Mesenchymal stem cell (in vitro differentiated cells and primary cell): ENCODE results near the gene SYPL1.

Experiments used
- DNase-seq: peaks from one replicate; pipeline ENCODE4 v3.0.0-alpha.2; 2013
- H2AFZ ChIP-seq: one replicate; pipeline ENCODE4 v1.6.1; 2013; ENCODE audit warnings: low read depth, mild to moderate bottlenecking, control low read depth, inconsistent platforms, low read length, moderate library complexity
- H2AK5ac ChIP-seq: 2 replicates; pipeline ENCODE4 v1.6.1; 2013; ENCODE audit warnings: low read length, moderate library complexity, mild to moderate bottlenecking, inconsistent platforms; ENCODE audit not compliant: severe bottlenecking
- H2BK120ac ChIP-seq: one replicate; pipeline ENCODE4 v1.6.1; 2013; ENCODE audit warnings: low read depth, mild to moderate bottlenecking, inconsistent platforms, low read length, moderate library complexity
- H2BK12ac ChIP-seq, 2 experiments: one replicate each; pipeline ENCODE4 v1.6.1; 2013; ENCODE audit warnings: inconsistent platforms in 2 of 2, low read length in 2 of 2, mild to moderate bottlenecking in 2 of 2, moderate library complexity in 2 of 2, control low read depth in 1 of 2
- H2BK15ac ChIP-seq: one replicate; pipeline ENCODE4 v1.6.1; 2013; ENCODE audit warnings: mild to moderate bottlenecking, low read depth, inconsistent platforms; ENCODE audit not compliant: poor library complexity, severe bottlenecking
- H2BK5ac ChIP-seq: 2 replicates; pipeline ENCODE4 v1.6.1; 2013; ENCODE audit warnings: low read depth, mild to moderate bottlenecking, low read length, control low read depth, inconsistent platforms; ENCODE audit not compliant: poor library complexity, severe bottlenecking
- H3K14ac ChIP-seq, 2 experiments: one replicate each; pipeline ENCODE4 v1.6.1; 2013; ENCODE audit warnings: inconsistent platforms in 2 of 2, low read length in 2 of 2, control low read depth in 1 of 2, mild to moderate bottlenecking in 1 of 2, moderate library complexity in 1 of 2
- H3K18ac ChIP-seq, 2 experiments: one replicate each; pipeline ENCODE4 v1.6.1; 2013; ENCODE audit warnings: inconsistent platforms in 2 of 2, low read length in 2 of 2, control low read depth in 1 of 2, low read depth in 1 of 2, mild to moderate bottlenecking in 1 of 2
- H3K23ac ChIP-seq, 2 experiments: one replicate each; pipeline ENCODE4 v1.6.1; 2013; ENCODE audit warnings: inconsistent platforms in 2 of 2, low read length in 2 of 2, mild to moderate bottlenecking in 2 of 2, moderate library complexity in 2 of 2, control low read depth in 1 of 2
- H3K27ac ChIP-seq: 2 replicates; pipeline ENCODE4 v1.5.1; 2013; ENCODE audit warnings: mild to moderate bottlenecking, moderate library complexity, low read length, control low read depth, inconsistent platforms; ENCODE audit not compliant: poor library complexity, severe bottlenecking
- H3K27me3 ChIP-seq, 2 experiments: 2 replicates each; pipeline versions ENCODE4 v1.6.1 to v1.7.0; 2013; ENCODE audit warnings: low read length in 2 of 2, mild to moderate bottlenecking in 2 of 2, moderate library complexity in 2 of 2, control low read depth in 1 of 2, inconsistent platforms in 1 of 2; ENCODE audit not compliant: control insufficient read depth in 1 of 2, insufficient read depth in 1 of 2
- H3K36me3 ChIP-seq, 2 experiments: 2 replicates each; pipeline versions ENCODE4 v1.6.1 to v1.7.0; 2013; ENCODE audit warnings: low read length in 2 of 2, control low read depth in 1 of 2, inconsistent platforms in 1 of 2, low read depth in 1 of 2, mild to moderate bottlenecking in 1 of 2; ENCODE audit not compliant: insufficient read depth in 2 of 2, control insufficient read depth in 1 of 2
- H3K4ac ChIP-seq, 2 experiments: one replicate each; pipeline ENCODE4 v1.6.1; 2013; ENCODE audit warnings: inconsistent platforms in 2 of 2, low read length in 2 of 2, mild to moderate bottlenecking in 2 of 2, moderate library complexity in 2 of 2, control low read depth in 1 of 2, low read depth in 1 of 2
- H3K4me1 ChIP-seq: 2 replicates; pipeline ENCODE4 v1.6.1; 2013; ENCODE audit warnings: low read depth, low read length, control low read depth; ENCODE audit not compliant: control insufficient read depth, insufficient read depth
- H3K4me2 ChIP-seq: 2 replicates; pipeline ENCODE4 v1.6.1; 2013; ENCODE audit warnings: low read length, mild to moderate bottlenecking, inconsistent platforms; ENCODE audit not compliant: poor library complexity, severe bottlenecking
- H3K4me3 ChIP-seq, 2 experiments: 2 replicates each; pipeline versions ENCODE4 v1.5.1 to v1.7.0; 2013; ENCODE audit warnings: low read length in 2 of 2, mild to moderate bottlenecking in 2 of 2, control low read depth in 1 of 2, low read depth in 1 of 2; ENCODE audit not compliant: insufficient read depth in 1 of 2
- H3K79me1 ChIP-seq: replicated peaks from 2 replicates; pipeline ENCODE4 v1.6.1; 2013; ENCODE audit warnings: mild to moderate bottlenecking, control low read depth, low read length, inconsistent platforms; ENCODE audit not compliant: poor library complexity, severe bottlenecking
- H3K9ac ChIP-seq: 2 replicates; pipeline ENCODE4 v1.7.0; 2013; ENCODE audit warnings: mild to moderate bottlenecking, low read length, moderate library complexity
- H3K9me3 ChIP-seq: 2 replicates; pipeline ENCODE4 v1.7.0; 2013; ENCODE audit warnings: mild to moderate bottlenecking, low read length; ENCODE audit not compliant: control insufficient read depth
- H4K8ac ChIP-seq: one replicate; pipeline ENCODE4 v1.6.1; 2013; ENCODE audit warnings: inconsistent platforms, mild to moderate bottlenecking, low read length, moderate library complexity
- H4K91ac ChIP-seq: one replicate; pipeline ENCODE4 v1.6.1; 2013; ENCODE audit warnings: mild to moderate bottlenecking, low read length, inconsistent platforms
- WGBS: methylation state at CpG from one replicate; pipeline ENCODE4 v1.1.7; 2013; ENCODE audit warnings: mixed read lengths; 5-methylcytosine and 5-hydroxymethylcytosine counted together

Gene SYPL1

GRCh38 chr7:106083717-106084116 lies 28.4 kb downstream of the SYPL1 start:
- Histone ChIP-seq H2AFZ (no peak overlapping the region), H4K91ac (no peak overlapping the region), H3K14ac (no peak overlapping the region), H2BK120ac (no peak overlapping the region), H3K9me3 (no peaks in the 10 kb centered on the region), H3K36me3 (peaks cover 5 to 17% of the 10 kb centered on the region in 2 experiments), H3K79me1 (no peaks in the 10 kb centered on the region), H2BK15ac (no peak overlapping the region), H2BK12ac (no peak overlapping the region), H3K4me2 (no peak overlapping the region), H3K4ac (no peak overlapping the region), H3K4me1 (no peaks in the 10 kb centered on the region), H3K27ac (no peak overlapping the region), H2AK5ac (no peak overlapping the region), H3K23ac (no peak overlapping the region), H3K27me3 (no peaks in the 10 kb centered on the region), H4K8ac (no peak overlapping the region), H2BK5ac (no peak overlapping the region), H3K18ac (no peak overlapping the region), H3K9ac (no peak overlapping the region), H3K4me3 (no peak overlapping the region)
- 99% methylated on average over 3 of the region's 3 CpGs for WGBS
- no peak for DNase-seq

- Histone ChIP-seq H2BK12ac (no peak overlapping the region), H3K9ac (no peak overlapping the region), H3K23ac (no peak overlapping the region), H3K4me2 (no peak overlapping the region), H3K4me3 (no peak overlapping the region), H3K14ac (no peak overlapping the region), H3K79me1 (no peaks in the 10 kb centered on the region), H2BK120ac (no peak overlapping the region), H3K4ac (no peak overlapping the region), H2BK15ac (no peak overlapping the region), H3K9me3 (no peaks in the 10 kb centered on the region), H3K27ac (no peak overlapping the region), H2AK5ac (no peak overlapping the region), H3K36me3 (peaks cover 0 to 9% of the 10 kb centered on the region in 2 experiments), H3K18ac (no peak overlapping the region), H4K91ac (no peak overlapping the region), H4K8ac (no peak overlapping the region), H3K4me1 (no peaks in the 10 kb centered on the region), H2AFZ (no peak overlapping the region), H3K27me3 (no peaks in the 10 kb centered on the region), H2BK5ac (no peak overlapping the region)
- 94% methylated on average over 16 of the region's 18 CpGs for WGBS
- DNase-seq = no peak
Observed at GRCh38 chr7:106082087-106082854, 29.8 kb downstream of the SYPL1 start.

- H2BK5ac ChIP-seq = no peak overlapping the region
- WGBS = 97% methylated on average over 5 of the region's 6 CpGs
Observed at GRCh38 chr7:106080300-106080987, 31.7 kb downstream of the SYPL1 start.

GRCh38 chr7:106076537-106076936 lies 35.6 kb downstream of the SYPL1 start:
- Histone ChIP-seq H3K4ac (no peak overlapping the region), H4K91ac (no peak overlapping the region), H3K23ac (no peak overlapping the region), H3K9ac (no peak overlapping the region), H3K4me1 (no peaks in the 10 kb centered on the region), H2BK15ac (no peak overlapping the region), H3K27ac (no peak overlapping the region), H2AFZ (no peak overlapping the region), H3K4me2 (no peak overlapping the region), H2AK5ac (no peak overlapping the region), H3K27me3 (no peaks in the 10 kb centered on the region), H4K8ac (no peak overlapping the region), H2BK5ac (no peak overlapping the region), H3K18ac (no peak overlapping the region), H2BK12ac (no peak overlapping the region), H3K36me3 (no peaks in the 10 kb centered on the region), H3K79me1 (no peaks in the 10 kb centered on the region), H3K4me3 (no peak overlapping the region), H3K9me3 (no peaks in the 10 kb centered on the region), H3K14ac (no peak overlapping the region), H2BK120ac (no peak overlapping the region)
- WGBS = no CpG with 5 or more reads among the region's 2 CpGs
- no peak for DNase-seq

More at GRCh38 chr7:106080300-106080987, 31.7 kb downstream of the SYPL1 start:
- Histone ChIP-seq H2BK15ac (no peak overlapping the region), H3K79me1 (no peaks in the 10 kb centered on the region), H4K91ac (no peak overlapping the region), H2BK12ac (peak overlapping the region in 1 of 2 experiments; percentile 23), H3K4ac (no peak overlapping the region), H3K9me3 (no peaks in the 10 kb centered on the region), H2BK120ac (no peak overlapping the region), H3K23ac (no peak overlapping the region), H3K27ac (no peak overlapping the region), H3K4me3 (no peak overlapping the region), H3K18ac (no peak overlapping the region), H3K27me3 (no peaks in the 10 kb centered on the region), H3K36me3 (no peaks in the 10 kb centered on the region), H4K8ac (no peak overlapping the region), H3K4me1 (no peaks in the 10 kb centered on the region), H3K4me2 (no peak overlapping the region), H3K9ac (no peak overlapping the region), H2AK5ac (no peak overlapping the region), H2AFZ (no peak overlapping the region), H3K14ac (no peak overlapping the region)
- no peak for DNase-seq
